HG03575 (cell line): ENCODE data around the gene IL3RA.
"Not testable (repeated sequence)": the region's sequence is repeated elsewhere in the genome, so short reads cannot be mapped to it uniquely, and the experiment has no call there.

ENCODE experiments used
- ATAC-seq: cut with Tn5 transposase; IDR thresholded peaks from one replicate; pipeline ENCODE4 v1.9.1; 2021; ENCODE audit not compliant: unreplicated experiment, insufficient number of reproducible peaks, low FRiP score; ENCODE audit errors: extremely low read depth

IL3RA gene

DNA sequence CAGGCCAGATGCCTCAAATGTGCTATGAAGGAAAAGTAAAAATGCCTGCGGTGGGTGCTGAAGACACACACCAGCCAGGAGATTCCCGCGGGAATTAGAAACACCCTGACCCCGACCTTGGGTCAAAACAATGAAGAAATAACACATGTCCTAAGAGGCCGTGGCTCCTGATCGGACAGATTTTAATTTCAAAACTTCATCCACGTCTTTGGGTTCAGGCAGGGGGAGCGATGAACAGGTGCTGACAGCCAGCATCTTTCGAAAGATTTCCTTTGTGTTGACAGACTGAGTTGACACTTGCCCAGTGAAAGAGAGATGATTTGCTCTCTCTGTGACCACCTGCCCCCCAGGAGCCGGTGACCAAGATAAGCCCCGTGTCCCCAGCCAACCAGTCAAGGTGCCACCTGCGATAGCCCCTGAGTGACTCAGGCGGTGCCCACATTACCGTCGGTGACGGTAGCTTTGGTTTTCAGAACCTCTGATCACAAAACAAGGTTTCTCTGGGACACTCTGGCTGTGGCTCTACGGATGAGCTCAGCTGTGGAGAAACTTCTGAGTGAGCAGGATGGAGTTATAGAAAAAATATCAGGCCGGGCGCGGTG lies 11.0 kb upstream of the IL3RA start:
- no peak for ATAC-seq

- ATAC-seq: no peak
Measured at GRCh38 chrX:1327651-1328304, 8.8 kb upstream of the IL3RA start.

DNA sequence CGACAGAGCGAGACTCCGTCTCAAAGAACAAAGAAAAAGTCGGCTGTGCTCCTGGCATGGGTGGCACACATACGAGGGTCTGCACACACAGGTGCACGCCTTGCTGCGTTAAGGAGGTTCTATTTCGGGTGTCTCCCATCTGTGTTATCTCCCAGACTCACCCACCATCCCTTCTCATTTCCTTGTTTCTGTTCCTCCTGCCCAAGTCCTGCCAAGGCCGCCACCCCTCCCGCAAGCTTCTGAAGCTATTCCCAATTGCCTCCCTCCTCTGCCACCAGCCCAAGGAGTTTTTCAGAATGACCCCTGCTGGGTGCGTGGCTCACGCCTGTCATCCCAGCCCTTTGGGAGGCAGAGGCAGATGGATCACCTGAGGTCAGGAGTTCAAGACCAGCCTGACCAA lies 6.0 kb upstream of the IL3RA start:
- no peak for ATAC-seq

DNA sequence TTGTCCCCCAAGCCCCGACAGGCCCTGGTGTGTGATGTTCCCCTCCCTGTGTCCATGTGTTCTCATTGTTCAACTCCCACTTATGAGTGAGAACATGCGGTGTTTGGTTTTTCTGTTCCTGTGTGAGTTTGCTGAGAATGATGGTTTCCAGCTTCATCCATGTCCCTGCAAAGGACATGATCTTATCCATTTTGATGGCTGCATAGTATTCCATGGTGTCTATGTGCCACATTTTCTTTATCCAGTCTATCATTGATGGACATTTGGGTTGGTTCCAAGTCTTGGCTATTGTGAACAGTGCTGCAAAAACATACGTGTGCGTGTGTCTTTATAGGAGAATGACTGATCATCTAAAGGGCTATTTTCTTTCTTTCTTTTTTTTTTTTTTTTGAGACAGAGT lies 4.2 kb upstream of the IL3RA start:
- ATAC-seq: not testable (repeated sequence)

- ATAC-seq: no peak
Measured at GRCh38 chrX:1334854-1335253, 1.7 kb upstream of the IL3RA start.

DNA sequence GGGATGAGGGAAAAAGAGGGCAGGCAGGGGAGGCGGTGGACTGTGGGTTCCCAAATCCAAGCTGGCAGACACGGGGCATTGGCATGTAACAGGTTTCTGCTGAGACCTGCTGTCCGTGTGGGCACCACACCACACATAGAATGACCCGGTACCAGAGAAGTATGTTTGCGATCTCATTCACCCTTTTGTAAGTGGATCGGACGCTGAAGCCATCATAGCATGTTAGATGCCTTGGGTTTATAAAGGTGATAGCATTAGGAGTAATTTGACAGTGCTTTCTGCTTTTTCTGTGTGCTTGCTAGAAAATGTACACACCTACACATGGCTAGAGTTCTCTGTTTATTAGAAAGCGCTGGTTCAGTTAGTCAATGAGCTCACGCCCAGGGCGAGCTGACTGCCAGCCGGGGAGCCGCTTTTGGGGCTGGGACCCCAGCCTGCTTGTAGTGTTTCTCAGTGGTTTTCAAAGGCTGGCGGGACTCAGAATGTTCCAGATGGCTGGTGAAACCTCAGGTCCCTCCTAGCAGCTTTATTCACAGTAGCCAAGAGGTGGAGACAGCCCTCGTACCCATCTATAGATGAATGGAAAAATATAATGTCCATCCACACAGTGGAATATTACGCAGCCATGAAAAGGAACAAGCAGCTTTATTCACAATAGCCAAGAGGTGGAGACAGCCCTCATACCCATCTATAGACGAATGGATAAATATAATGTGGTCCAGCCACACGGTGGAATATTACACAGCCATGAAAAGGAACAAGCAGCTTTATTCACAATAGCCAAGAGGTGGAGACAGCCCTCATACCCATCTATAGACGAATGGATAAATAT lies 579 bp downstream of the IL3RA start:
- no peak for ATAC-seq

DNA sequence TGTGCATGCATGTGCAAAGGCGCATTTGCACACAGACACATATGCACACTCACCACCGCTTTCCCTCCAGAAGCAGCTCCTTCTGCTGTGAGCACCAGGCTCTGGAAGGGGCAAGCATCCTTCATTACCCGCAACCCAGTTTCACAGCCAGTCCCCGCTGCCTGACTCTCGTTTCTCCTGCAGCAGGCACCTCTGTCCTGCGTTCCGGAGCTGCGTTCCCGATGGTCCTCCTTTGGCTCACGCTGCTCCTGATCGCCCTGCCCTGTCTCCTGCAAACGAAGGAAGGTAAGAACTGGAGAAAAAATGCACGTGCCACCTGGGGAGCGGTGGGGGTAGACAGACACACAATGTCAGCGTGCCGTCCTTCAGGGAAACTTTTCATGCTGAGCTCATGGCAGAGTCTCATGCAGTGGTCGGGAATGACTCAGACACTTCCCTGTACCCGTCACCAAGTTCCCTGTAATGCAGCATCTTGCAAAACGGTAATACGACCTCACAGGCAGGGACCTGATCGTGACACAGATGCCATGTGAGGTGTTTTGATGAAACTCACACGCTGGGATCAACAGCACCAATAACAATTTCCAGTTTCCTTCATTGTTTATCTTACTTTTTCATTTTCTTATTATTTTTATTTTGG lies 5.1 kb downstream of the IL3RA start:
- ATAC-seq: no peak

GRCh38 chrX:1349606-1350005 lies 13.0 kb downstream of the IL3RA start:
- not testable (repeated sequence) for ATAC-seq

DNA sequence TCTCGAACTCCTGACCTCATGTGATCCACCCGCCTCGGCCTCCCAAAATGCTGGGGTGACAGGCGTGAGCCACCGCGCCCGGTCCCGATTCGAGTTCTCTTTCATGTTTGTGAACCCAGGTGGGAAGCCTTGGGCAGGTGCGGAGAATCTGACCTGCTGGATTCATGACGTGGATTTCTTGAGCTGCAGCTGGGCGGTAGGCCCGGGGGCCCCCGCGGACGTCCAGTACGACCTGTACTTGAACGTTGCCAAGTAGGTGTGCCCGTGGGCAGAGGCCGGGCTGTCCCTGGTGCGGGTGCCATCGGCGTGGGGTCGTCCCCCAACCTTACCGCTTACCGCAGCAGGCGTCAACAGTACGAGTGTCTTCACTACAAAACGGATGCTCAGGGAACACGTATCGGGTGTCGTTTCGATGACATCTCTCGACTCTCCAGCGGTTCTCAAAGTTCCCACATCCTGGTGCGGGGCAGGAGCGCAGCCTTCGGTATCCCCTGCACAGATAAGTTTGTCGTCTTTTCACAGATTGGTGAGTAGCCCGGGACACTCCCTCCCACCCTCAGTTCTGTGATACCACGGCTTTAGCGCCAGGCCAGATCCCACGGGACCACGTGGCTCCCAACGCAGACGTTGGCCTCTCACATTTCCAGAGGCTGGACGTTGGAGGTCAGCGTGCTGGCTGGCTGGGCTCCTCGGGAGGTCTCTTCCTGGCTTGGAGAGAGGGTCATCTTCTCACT lies 15.6 kb downstream of the IL3RA start:
- ATAC-seq: no peak

- ATAC-seq: no peak
Measured at GRCh38 chrX:1354036-1355019, 17.7 kb downstream of the IL3RA start.

- ATAC-seq: no peak
Measured at GRCh38 chrX:1355131-1356046, 18.8 kb downstream of the IL3RA start.

- ATAC-seq: no peak
Measured at GRCh38 chrX:1357993-1358392, 21.4 kb downstream of the IL3RA start.

GRCh38 chrX:1358793-1359476 lies 22.4 kb downstream of the IL3RA start:
- no peak for ATAC-seq

DNA sequence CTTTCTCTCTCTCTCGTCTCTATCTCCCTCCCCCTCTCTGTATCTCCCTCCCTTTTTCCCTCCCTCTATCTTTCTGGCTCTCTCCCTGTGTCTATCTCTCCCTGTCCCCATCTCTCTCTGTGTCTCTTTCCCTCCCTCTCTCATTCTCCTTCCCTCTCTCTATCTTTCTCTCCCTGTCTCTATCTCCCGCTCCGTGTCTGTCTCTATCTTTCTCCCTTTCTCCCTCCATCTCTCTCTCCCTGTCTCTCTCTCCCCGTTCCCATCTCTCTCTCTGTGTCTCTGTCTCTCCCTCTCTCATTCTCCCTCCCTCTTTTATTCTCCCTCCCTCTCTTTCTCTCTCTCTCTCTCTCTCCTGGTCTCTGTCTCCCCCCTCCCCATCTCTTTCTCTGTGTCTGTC lies 22.9 kb downstream of the IL3RA start:
- ATAC-seq: no peak

- ATAC-seq: no peak
Measured at GRCh38 chrX:1360171-1360570, 23.6 kb downstream of the IL3RA start.

DNA sequence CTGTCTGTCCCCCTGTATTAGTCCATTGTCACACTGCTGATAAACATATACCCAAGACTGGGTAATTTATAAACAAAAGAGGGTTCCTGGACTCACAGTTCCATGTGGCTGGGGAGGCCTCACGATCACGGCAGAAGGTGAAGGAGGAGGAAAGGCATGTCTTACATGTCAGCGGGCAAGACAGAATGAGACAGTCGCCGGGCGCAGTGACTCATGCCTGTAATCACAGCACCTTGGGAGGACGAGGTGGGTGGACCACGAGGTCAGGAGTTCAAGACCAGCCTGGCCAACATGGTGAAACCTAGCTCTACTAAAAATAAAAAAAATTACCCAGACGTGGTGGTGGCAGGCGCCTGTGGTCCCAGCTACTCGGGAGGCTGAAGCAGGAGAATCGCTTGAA lies 24.7 kb downstream of the IL3RA start:
- ATAC-seq: no peak

GRCh38 chrX:1361910-1362309 lies 25.3 kb downstream of the IL3RA start:
- ATAC-seq: no peak
